Measurements from ENCODE around the gene NRDC.
"Not testable (repeated sequence)": the region's sequence is repeated elsewhere in the genome, so short reads cannot be mapped to it uniquely, and the experiment has no call there.

Gene NRDC

GRCh38 chr1:51847294-51847920 lies 31.1 kb downstream of the NRDC start:
- no peak for DNase-seq (ENCODE audit: low read depth in 2 of 2)

- DNase-seq (ENCODE audit: low read depth in 2 of 2), result no peak
Measured at GRCh38 chr1:51843948-51844347, 34.6 kb downstream of the NRDC start.

GRCh38 chr1:51842261-51842660 lies 36.3 kb downstream of the NRDC start:
- DNase-seq (ENCODE audit: low read depth in 2 of 2), result no peak

DNA sequence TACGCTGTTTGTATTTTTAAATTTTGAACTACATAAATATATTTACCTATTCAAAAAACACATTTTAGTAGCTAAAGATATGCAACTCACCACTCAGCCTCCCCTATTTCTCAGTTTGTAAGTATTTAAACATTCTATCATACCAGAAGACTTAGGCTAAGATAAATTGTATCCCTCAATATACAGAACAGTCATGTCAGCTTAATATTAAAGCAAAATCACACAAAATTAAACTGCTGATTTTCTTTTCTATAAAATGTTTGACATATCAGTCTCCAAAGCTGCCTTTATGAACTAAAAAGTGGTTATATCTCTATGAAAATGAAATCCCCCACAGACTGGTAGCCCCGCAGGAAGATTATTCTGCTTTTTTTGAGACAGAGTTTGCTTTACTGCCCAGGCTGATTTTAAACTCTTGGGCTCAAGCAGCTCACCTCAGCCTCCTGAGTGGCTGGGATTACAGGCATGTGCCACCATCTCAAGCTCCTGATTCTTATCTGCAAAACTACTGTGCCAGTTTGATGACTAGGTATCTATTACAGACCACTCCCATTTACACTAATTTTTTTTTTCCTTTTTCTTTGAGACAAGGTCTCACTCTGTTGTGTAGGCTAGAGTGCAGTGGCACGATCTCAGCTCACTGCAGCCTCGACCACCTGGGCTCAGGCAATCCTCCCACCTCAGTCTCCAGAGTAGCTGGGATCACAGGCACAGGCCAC lies 37.6 kb downstream of the NRDC start:
- no peak for DNase-seq (ENCODE audit: low read depth in 2 of 2)

DNA sequence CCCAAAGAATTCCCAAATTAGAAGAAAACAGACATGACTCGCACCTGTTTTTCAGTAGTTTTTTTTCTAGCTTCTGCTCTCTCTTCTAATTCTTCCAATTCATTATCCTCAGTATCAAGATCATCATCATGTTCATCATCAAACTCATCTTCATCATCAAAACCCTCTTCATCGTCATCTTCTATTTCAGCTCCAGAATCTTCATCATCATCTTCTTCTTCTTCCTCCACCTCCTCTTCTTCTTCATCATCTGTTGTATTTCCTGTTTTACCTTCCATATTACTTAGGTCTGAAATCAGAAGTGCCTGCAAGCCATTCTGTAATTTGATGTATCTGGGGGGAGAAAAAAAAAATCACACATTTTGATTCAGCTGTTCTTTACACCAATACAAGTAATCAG lies 38.3 kb downstream of the NRDC start:
- no peak for DNase-seq (ENCODE audit: low read depth in 2 of 2)

- no peak for DNase-seq (ENCODE audit: low read depth in 2 of 2)
Measured at GRCh38 chr1:51839094-51839493, 39.4 kb downstream of the NRDC start.

- DNase-seq (ENCODE audit: low read depth in 2 of 2), result no peak
Measured at GRCh38 chr1:51837243-51837642, 41.3 kb downstream of the NRDC start.

DNA sequence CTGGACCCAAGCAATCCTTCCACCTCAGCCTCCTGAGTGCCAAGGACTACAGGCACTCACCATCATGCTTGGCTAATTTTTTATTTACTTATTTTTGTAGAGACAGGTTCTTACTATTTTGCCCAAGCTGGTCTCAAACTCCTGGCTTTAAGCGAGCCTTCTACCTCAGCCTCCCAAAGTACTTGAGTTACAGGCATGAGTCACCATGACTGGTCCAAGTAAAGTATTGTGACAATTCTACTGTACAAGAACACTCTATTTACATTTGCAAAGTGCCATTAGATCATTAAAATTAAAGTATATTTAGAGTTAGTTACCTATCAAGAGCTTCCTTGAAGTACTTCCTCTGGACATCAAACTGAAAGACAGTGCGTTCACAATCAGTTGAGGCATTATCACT lies 44.8 kb downstream of the NRDC start:
- DNase-seq (ENCODE audit: low read depth in 2 of 2), result no peak

- DNase-seq (ENCODE audit: low read depth in 2 of 2), result no peak
Measured at GRCh38 chr1:51829058-51829457, 49.5 kb downstream of the NRDC start.

DNA sequence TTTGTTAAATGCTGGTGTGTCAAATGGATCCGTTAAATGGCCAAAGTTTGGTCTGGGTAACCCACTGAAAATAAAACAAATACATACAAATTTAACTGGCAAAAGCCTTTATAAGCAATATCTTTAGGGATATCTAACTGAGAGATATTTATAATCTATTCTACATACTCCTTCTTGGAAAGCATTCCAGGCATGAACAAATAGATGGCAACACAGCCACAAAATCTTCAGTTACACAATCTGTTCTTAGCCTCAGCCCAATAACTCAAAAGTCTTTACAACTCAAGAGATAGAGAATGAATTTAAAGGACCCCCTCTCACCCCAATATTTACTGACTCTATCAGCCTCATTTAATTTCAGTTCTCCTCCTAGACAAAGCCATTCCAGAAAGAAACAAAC lies 58.7 kb downstream of the NRDC start:
- DNase-seq (ENCODE audit: low read depth in 2 of 2), result no peak

GRCh38 chr1:51819021-51819420 lies 59.5 kb downstream of the NRDC start:
- DNase-seq (ENCODE audit: low read depth in 2 of 2), result not testable (repeated sequence)

DNA sequence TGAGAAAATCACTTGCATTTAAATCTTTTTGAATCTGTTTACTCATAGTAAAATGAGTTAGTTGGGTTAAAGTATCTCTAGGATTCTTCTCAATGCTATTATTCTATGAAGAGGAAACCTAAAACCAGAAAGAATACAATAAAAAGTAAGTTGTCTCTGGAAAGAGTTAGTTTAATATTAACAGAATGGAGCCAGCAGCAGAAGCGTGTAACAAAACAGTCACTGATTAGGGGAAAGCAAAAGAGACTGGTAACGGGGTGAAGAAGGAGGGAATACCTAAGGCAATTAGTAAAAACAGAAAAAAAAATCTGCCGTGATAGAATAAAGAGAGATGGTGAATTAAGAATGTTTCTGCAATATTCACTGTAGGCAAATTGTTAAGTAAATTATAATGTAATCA lies 60.0 kb downstream of the NRDC start:
- DNase-seq (ENCODE audit: low read depth in 2 of 2), result no peak

DNA sequence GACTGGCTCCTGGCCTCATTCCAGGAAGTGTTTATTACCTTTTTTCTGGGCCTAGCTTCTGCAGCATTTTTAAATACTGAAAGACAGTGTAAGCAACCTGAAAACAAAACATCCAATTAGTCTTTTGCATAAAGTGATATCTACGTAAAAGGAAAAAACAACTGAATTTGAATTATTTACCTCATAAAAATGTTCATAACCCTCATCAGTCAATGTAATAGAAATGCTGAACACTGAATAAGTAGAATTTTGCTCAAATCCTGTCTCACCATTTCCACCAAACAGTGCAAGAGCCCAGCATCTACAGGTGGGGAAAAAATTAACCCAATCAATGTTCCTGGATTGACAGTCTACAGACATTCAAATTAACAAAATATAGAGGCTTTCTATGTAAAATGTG lies 64.0 kb downstream of the NRDC start:
- no peak for DNase-seq (ENCODE audit: low read depth in 2 of 2)

DNA sequence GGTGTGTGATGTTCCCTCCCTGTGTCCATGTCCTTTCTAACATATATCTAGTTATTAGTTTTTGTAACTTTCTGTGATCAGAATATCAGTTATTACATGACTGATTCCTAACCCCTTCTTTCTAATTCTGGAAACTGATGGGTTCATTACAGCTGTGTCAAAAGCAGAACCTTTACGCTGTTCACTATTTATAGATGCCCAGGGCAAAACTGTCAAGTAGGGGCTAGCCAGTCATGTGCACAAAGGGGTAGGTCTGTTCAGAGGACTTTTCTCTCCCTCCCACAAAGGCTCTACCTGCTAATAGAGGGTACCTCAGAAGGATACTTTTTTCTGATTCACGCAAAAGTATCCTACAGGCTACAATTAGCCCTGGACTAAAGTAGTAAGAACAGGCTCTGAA lies 79.2 kb downstream of the NRDC start:
- no peak for DNase-seq (ENCODE audit: low read depth in 2 of 2)

DNA sequence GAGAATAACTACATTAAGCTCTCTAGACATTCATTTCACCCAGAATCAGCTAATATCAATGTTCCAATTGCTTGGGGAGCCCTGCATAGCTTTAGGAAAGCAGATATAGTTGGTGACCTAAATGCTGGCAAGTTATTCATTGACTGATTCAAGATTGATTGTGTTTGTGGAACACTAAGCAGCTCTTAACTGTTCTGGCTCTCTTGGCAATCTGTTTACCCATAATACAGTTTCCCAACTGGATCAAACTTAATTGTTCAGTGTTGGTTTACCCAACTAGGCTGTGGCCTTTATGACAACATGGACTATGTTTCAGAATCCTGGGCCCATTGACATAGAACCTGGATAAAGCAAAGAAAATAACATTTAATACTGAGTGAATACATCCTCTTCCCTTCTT lies 83.7 kb downstream of the NRDC start:
- DNase-seq (ENCODE audit: low read depth in 2 of 2), result no peak

DNA sequence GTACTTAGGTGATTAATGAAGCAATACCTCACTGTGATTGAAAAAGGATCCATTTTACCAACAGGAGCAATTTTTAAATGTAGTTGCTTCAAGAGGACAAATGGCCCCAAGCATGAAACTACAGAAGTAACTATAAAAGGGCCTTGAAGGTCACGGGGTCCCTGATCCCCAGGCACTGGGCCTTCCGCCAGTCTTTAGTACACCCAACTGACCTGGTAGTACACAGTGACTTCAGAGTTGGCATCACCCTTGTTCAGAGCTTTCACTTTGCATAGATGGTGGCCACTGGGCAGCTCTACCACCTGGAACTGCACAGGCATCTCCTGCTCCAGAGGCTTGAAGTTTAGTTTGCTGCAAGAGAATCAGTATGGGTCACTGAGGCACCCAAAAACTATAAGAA lies 84.3 kb downstream of the NRDC start:
- DNase-seq (ENCODE audit: low read depth in 2 of 2), result no peak

GRCh38 chr1:51792864-51793263 lies 85.7 kb downstream of the NRDC start:
- DNase-seq (ENCODE audit: low read depth in 2 of 2), result no peak

- DNase-seq (ENCODE audit: low read depth in 2 of 2), result no peak
Measured at GRCh38 chr1:51791888-51792287, 86.6 kb downstream of the NRDC start.

DNA sequence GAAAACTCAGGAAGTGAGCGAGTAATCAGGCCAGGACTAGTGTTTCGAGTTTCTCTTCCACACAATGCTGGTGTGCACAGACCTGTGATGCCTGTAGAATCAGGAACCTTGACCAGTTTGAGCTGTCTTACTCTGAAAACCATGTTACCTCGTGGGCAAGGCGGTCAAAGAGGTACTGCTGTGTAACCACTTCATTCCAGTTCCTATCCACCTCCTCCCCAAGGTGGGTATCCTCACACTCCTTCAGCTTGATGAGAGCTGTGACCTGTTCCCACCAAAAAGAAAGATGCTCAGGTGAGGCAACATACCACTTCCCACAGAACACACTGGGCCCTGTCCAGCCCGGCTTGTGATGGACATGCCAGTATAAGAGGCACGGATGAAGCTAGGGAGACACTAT lies 88.1 kb downstream of the NRDC start:
- DNase-seq (ENCODE audit: low read depth in 2 of 2), result no peak

GRCh38 chr1:51789342-51789741 lies 89.2 kb downstream of the NRDC start:
- no peak for DNase-seq (ENCODE audit: low read depth in 2 of 2)

- no peak for DNase-seq (ENCODE audit: low read depth in 2 of 2)
Measured at GRCh38 chr1:51788938-51789337, 89.6 kb downstream of the NRDC start.

DNA sequence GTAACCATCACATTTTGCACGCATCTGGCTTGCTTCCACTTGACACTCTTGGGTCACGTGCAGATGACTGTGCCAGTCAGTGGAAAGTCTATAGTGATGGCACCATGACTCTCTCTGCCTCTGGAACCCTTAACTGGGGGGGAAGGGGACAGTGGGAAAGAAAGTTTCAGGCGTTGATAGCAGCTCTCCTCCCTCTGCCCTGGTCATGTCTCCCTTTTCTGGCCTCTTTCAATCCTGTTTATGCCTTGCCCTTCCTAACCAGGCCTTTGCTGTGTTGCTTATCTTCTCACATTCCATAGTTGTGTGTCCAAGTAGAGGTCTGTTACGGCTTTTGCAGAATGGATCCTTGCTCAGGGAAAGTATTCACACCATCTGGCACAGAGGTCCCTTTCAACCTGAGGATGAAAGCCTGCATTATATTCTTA lies 93.5 kb downstream of the NRDC start:
- no peak for DNase-seq (ENCODE audit: low read depth in 2 of 2)

DNA sequence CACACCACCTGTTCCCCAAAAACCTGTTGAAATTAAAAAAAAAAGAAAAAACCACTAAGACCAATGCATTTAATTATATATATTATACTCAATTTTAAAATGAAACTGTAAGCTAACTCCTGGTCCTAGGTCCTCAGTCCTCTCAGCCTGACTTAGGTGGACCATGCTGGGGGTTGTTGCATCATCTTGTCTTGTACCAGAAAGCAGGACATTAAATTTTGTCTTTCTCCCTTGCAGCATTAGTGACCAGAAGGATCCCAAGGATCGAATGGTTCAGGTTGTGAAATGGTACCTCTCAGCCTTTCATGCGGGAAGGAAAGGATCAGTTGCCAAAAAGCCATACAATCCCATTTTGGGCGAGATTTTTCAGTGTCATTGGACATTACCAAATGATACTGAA lies 97.6 kb downstream of the NRDC start:
- no peak for DNase-seq (ENCODE audit: low read depth in 2 of 2)

- no peak for DNase-seq (ENCODE audit: low read depth in 2 of 2)
Measured at GRCh38 chr1:51776408-51776807, 102.1 kb downstream of the NRDC start.
